DND-41 (cell line): Measurements from ENCODE around the gene KCNK15.

ENCODE experiments used
- EZH2 ChIP-seq: IDR thresholded peaks from 3 replicates; pipeline ENCODE4 v1.6.1; 2012; ENCODE audit warnings: borderline replicate concordance, low read depth, mild to moderate bottlenecking, moderate library complexity, low read length, inconsistent platforms; ENCODE audit not compliant: severe bottlenecking
- TF ChIP-seq, protein P1 (sequence below): IDR thresholded peaks from 2 replicates; pipeline ENCODE4 v1.5.1; 2012; ENCODE audit warnings: borderline replicate concordance, low read length, moderate library complexity, mild to moderate bottlenecking; ENCODE audit not compliant: poor library complexity, severe bottlenecking; ENCODE audit errors: extremely low read depth

DNA sequence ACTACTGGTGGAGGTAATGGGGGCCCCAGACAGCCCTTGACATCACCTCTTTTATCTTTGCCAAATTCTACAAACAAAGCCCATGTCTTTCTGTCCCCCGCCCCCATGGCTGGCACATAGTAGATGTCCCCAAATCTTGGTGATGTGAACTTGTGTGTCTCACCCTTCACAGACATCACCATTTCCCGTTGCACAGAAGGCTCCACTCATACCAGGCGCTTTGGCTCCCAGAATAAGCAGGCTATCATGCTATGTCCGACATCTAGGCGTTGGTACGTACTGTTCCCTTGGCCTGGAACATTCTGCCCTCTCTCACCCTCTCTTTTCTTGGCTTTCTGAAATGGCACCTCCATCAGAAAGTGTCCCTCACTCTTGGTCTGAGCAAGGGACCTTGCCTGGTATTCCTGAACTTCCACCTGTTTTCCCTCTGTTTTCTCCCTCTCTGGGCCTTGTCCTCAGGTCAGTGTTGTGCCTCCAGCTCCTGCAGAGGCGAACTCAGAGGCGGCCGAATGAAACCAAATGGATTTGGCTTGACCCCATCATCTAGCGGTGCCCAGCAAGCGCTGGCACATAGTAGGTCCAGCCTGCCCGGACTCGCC lies 31.5 kb upstream of the KCNK15 start:
- no peak for TF ChIP-seq EZH2
- TF ChIP-seq, protein P1, sequence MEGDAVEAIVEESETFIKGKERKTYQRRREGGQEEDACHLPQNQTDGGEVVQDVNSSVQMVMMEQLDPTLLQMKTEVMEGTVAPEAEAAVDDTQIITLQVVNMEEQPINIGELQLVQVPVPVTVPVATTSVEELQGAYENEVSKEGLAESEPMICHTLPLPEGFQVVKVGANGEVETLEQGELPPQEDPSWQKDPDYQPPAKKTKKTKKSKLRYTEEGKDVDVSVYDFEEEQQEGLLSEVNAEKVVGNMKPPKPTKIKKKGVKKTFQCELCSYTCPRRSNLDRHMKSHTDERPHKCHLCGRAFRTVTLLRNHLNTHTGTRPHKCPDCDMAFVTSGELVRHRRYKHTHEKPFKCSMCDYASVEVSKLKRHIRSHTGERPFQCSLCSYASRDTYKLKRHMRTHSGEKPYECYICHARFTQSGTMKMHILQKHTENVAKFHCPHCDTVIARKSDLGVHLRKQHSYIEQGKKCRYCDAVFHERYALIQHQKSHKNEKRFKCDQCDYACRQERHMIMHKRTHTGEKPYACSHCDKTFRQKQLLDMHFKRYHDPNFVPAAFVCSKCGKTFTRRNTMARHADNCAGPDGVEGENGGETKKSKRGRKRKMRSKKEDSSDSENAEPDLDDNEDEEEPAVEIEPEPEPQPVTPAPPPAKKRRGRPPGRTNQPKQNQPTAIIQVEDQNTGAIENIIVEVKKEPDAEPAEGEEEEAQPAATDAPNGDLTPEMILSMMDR = no peak
